Measurements from ENCODE around the gene OLFM1. TPM values are rescaled to one million over a fixed set of nuclear protein-coding genes. Genes with fewer than 3 reads are reported as not detected.

The OLFM1 gene
- total RNA-seq, 1 donor from 2014 or later, result 10.0 TPM

GRCh38 chr9:135165756-135166519 lies 78.5 kb downstream of the OLFM1 start:
- Histone ChIP-seq H3K27me3 (ENCODE audit: low read depth) (peaks cover 97% of the 10 kb centered on the region), H3K4me1 (no peaks in the 10 kb centered on the region), H3K4me3 (no peak overlapping the region), H3K9me3 (replicated peaks) (no peaks in the 10 kb centered on the region), H3K36me3 (no peaks in the 10 kb centered on the region), H3K27ac (replicated peaks) (no peak overlapping the region)
- TF ChIP-seq CTCF (IDR thresholded peaks at IDR 0.05; ENCODE audit: borderline replicate concordance), result no peak
- intact Hi-C loops (cut with micrococcal nuclease), result no loop called here
- DNase-seq, result no peak

DNA sequence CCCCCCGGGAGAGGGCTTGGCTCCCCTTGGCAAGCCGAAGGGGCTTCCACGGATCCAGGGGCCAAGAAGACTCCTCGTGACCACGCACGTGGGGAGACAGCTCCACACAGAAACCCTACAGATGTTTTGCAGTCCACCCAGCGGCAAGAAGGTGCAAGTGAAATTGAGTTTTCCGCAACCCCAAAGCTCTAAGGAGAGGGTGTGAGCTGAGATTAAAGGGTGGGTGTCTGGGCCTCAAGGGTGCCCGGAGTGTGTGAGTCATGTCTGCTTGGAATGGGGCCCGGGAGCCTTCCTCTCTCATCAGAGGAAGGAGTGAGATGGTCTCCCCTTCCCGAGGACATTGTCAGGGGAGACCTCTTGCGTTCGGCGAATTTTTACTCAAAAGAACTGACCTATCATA lies 79.1 kb downstream of the OLFM1 start:
- no peaks in the 10 kb centered on the region for H3K4me1 ChIP-seq
- intact Hi-C loops (cut with micrococcal nuclease), result no loop called here
- no peak for DNase-seq
- peaks cover 97% of the 10 kb centered on the region for H3K27me3 ChIP-seq (ENCODE audit: low read depth)
- no peak for TF ChIP-seq CTCF (IDR thresholded peaks at IDR 0.05; ENCODE audit: borderline replicate concordance)
- H3K4me3 ChIP-seq, result no peak overlapping the region
- H3K27ac ChIP-seq (replicated peaks), result no peak overlapping the region
- no peaks in the 10 kb centered on the region for H3K36me3 ChIP-seq
- H3K9me3 ChIP-seq (replicated peaks), result no peaks in the 10 kb centered on the region

DNA sequence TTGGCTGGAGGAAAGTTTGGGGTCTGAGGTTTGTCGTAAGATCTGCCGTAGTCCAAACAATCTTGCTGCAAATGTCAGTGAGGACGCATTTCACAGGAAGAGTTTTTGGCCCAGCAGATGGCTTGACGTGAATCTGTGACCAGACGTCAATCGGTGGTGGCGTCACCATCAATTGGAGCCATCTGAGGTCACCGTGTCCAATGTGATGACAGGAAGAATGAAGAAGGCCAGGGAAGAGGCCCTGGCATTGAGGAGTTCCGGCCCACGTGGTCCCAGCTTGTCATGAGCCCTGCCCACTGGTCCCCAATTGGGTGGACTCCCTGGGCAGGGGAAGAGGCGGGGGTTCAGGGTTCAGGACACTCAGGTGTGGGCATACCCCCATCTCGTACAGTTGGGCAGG lies 79.9 kb downstream of the OLFM1 start:
- peaks cover 98% of the 10 kb centered on the region for H3K27me3 ChIP-seq (ENCODE audit: low read depth)
- TF ChIP-seq CTCF (IDR thresholded peaks at IDR 0.05; ENCODE audit: borderline replicate concordance), result no peak
- no peaks in the 10 kb centered on the region for H3K36me3 ChIP-seq
- H3K4me1 ChIP-seq, result no peaks in the 10 kb centered on the region
- no peaks in the 10 kb centered on the region for H3K9me3 ChIP-seq (replicated peaks)
- no peak for DNase-seq
- no peak overlapping the region for H3K27ac ChIP-seq (replicated peaks)
- H3K4me3 ChIP-seq, result no peak overlapping the region
- intact Hi-C loops (cut with micrococcal nuclease), result no loop called here

- no peak for DNase-seq
- Histone ChIP-seq H3K27me3 (ENCODE audit: low read depth) (peaks cover 99% of the 10 kb centered on the region), H3K36me3 (no peaks in the 10 kb centered on the region), H3K9me3 (replicated peaks) (no peaks in the 10 kb centered on the region), H3K4me3 (no peak overlapping the region), H3K27ac (replicated peaks) (no peak overlapping the region), H3K4me1 (no peaks in the 10 kb centered on the region)
- TF ChIP-seq CTCF (IDR thresholded peaks at IDR 0.05; ENCODE audit: borderline replicate concordance), result no peak
- intact Hi-C loops (cut with micrococcal nuclease), result no loop called here
These were observed 80.6 kb downstream of the OLFM1 start for GRCh38 chr9:135167849-135168655.

DNA sequence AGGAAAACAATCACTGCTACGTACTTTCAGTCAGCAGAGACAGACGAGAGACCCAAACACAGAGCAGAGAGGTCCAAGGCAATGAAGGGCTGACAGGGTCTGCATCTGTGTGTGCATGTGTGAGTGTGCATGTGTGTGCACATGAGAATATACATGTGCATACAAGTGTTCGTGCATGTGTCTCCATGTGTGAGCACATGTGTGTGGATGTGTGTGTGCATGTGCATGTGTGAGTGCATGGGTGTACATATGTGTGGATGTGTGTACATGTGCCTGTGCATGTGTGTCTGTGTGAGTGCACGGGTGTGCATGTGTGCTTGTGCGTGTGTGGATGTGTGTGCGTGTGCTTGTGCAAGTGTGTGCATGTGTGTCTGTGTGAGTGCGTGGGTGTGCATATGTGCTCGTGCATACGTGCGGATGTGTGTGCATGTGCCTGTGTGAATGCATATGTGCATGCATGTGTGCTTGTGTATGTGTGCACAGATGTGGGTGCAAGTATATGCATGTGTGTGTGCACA lies 82.3 kb downstream of the OLFM1 start:
- no peak for TF ChIP-seq CTCF (IDR thresholded peaks at IDR 0.05; ENCODE audit: borderline replicate concordance)
- Histone ChIP-seq H3K4me3 (no peak overlapping the region), H3K27ac (replicated peaks) (no peak overlapping the region), H3K4me1 (no peaks in the 10 kb centered on the region), H3K36me3 (no peaks in the 10 kb centered on the region), H3K9me3 (replicated peaks) (no peaks in the 10 kb centered on the region), H3K27me3 (ENCODE audit: low read depth) (peaks cover 99% of the 10 kb centered on the region)
- intact Hi-C loops (cut with micrococcal nuclease), result no loop called here
- no peak for DNase-seq

Measured in left ventricle myocardium inferior (tissue), 1 donor.